GM18526 (cell line): ENCODE data around the gene TOMM70.

Experiments
- POLR2A ChIP-seq: IDR thresholded peaks from 3 replicates; pipeline ENCODE4 v1.6.1; 2011; ENCODE audit not compliant: insufficient read length; ENCODE audit errors: extremely low read depth

Gene TOMM70

GRCh38 chr3:100317912-100318311 is 83.0 kb downstream of the TOMM70 start:
- TF ChIP-seq POLR2A, result no peak

GRCh38 chr3:100316641-100317069 is 84.2 kb downstream of the TOMM70 start:
- no peak for TF ChIP-seq POLR2A
